ENCODE measurements around the gene SPOCK2.

DNA sequence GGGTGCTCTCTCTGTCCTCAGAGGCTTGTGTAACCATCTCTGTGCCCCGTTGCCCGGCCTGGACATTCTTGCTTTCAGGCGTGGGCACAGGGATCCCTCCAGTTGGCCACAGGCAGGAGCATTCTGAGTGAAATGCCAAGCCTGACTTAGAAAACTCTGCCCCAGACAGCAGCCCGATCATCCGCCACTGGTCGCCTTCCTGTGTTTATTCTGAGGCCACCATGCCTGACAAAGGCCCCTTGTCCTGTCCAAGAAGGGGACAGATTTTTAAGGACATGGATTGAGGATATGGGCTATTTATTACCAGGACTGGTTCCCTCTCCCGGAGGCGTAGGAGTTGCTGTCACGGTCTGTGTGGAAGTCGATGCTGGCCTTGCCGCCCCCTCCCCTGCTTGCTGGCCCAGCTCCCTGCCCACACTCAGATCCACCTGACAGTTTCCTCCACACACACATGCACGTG, 54.3 kb downstream of the SPOCK2 start:
- TF ChIP-seq, protein P1, sequence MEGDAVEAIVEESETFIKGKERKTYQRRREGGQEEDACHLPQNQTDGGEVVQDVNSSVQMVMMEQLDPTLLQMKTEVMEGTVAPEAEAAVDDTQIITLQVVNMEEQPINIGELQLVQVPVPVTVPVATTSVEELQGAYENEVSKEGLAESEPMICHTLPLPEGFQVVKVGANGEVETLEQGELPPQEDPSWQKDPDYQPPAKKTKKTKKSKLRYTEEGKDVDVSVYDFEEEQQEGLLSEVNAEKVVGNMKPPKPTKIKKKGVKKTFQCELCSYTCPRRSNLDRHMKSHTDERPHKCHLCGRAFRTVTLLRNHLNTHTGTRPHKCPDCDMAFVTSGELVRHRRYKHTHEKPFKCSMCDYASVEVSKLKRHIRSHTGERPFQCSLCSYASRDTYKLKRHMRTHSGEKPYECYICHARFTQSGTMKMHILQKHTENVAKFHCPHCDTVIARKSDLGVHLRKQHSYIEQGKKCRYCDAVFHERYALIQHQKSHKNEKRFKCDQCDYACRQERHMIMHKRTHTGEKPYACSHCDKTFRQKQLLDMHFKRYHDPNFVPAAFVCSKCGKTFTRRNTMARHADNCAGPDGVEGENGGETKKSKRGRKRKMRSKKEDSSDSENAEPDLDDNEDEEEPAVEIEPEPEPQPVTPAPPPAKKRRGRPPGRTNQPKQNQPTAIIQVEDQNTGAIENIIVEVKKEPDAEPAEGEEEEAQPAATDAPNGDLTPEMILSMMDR (IDR thresholded peaks at IDR 0.05 in 4 of 5, conservative IDR thresholded peaks at IDR 0.05 in 1 of 5), result no peak
- no peak for TF ChIP-seq POLR2A (IDR thresholded peaks at IDR 0.05)

Measured in gastrocnemius medialis (tissue), 4 donors.